CD14-positive monocyte (primary cell): ENCODE data around the gene CLDN8. TPM values are rescaled to one million over a fixed set of nuclear protein-coding genes. Genes with fewer than 3 reads are reported as not detected.

Source experiments
- DNase-seq, 3 donors: peaks; one replicate each; pipeline ENCODE4 v3.0.0-alpha.2; 2011 to 2022
- H2AFZ ChIP-seq: 2 replicates; pipeline ENCODE4 v1.6.0; 2012; ENCODE audit warnings: mild to moderate bottlenecking, low read depth, low read length, inconsistent platforms; ENCODE audit not compliant: insufficient read depth, poor library complexity, severe bottlenecking
- H3K27ac ChIP-seq, 2 donors: 1 replicate in 1 of 2; 2 replicates in 1 of 2; pipeline ENCODE4 v1.5.1; 2012 to 2013; ENCODE audit warnings: low read length in 2 of 2, control low read depth in 1 of 2, inconsistent platforms in 1 of 2, low read depth in 1 of 2, mild to moderate bottlenecking in 1 of 2
- H3K27me3 ChIP-seq, 2 donors: one replicate each; pipeline versions ENCODE4 v1.6.0 to v1.6.1; 2011 to 2013; ENCODE audit warnings: low read length in 2 of 2; ENCODE audit not compliant: control insufficient read depth in 2 of 2, insufficient read depth in 2 of 2
- H3K36me3 ChIP-seq, 2 donors: replicated peaks in 1 of 2; 1 replicate in 1 of 2; 2 replicates in 1 of 2; pipeline versions ENCODE4 v1.5.1 to v1.6.1; 2012 to 2013; ENCODE audit warnings: low read length in 2 of 2, control low read depth in 1 of 2, inconsistent platforms in 1 of 2, mild to moderate bottlenecking in 1 of 2; ENCODE audit not compliant: insufficient read depth in 2 of 2, control insufficient read depth in 1 of 2
- H3K4me1 ChIP-seq, 2 donors: 1 replicate in 1 of 2; 2 replicates in 1 of 2; pipeline versions ENCODE4 v1.5.1 to v1.6.1; 2012 to 2013; ENCODE audit warnings: low read length in 2 of 2, control low read depth in 1 of 2, inconsistent platforms in 1 of 2, mild to moderate bottlenecking in 1 of 2, moderate library complexity in 1 of 2; ENCODE audit not compliant: insufficient read depth in 2 of 2, control insufficient read depth in 1 of 2
- H3K4me2 ChIP-seq: replicated peaks from 2 replicates; pipeline ENCODE3; 2012; ENCODE audit warnings: low read length, moderate library complexity, mild to moderate bottlenecking; ENCODE audit not compliant: poor library complexity, severe bottlenecking; ENCODE audit errors: extremely low read depth
- H3K4me3 ChIP-seq, 3 experiments: fragments of 200-600 bp in 1 of 3; sonication (generic) in 1 of 3; replicated peaks in 1 of 3; 1 replicate in 2 of 3; 2 replicates in 1 of 3; pipeline ENCODE4 v1.5.1; 2011 to 2013; ENCODE audit warnings: low read length in 3 of 3, mild to moderate bottlenecking in 3 of 3, control low read depth in 2 of 3, low read depth in 2 of 3, inconsistent platforms in 1 of 3, moderate library complexity in 1 of 3
- H3K79me2 ChIP-seq: 2 replicates; pipeline ENCODE4 v1.6.0; 2012; ENCODE audit warnings: mild to moderate bottlenecking, control low read depth, inconsistent platforms, low read length, moderate library complexity; ENCODE audit not compliant: insufficient read depth
- H3K9ac ChIP-seq: 2 replicates; pipeline ENCODE4 v1.6.0; 2017; ENCODE audit warnings: low read length, mild to moderate bottlenecking; ENCODE audit not compliant: insufficient read depth, poor library complexity, severe bottlenecking
- H3K9me3 ChIP-seq, 2 donors: replicated peaks in 1 of 2; 1 replicate in 1 of 2; 2 replicates in 1 of 2; pipeline versions ENCODE4 v1.5.1 to v1.6.1; 2012 to 2013; ENCODE audit warnings: low read length in 2 of 2, control low read depth in 1 of 2; ENCODE audit not compliant: control insufficient read depth in 1 of 2, insufficient read depth in 1 of 2
- H4K20me1 ChIP-seq: 2 replicates; pipeline ENCODE4 v1.6.0; 2012; ENCODE audit warnings: mild to moderate bottlenecking, low read length, control low read depth, moderate library complexity; ENCODE audit not compliant: insufficient read depth
- H3K27ac Mint-ChIP-seq, 7 donors: one replicate each; pipeline ENCODE4 v1.8.0; 2020; ENCODE audit warnings: mild to moderate bottlenecking in 7 of 7, mixed read lengths in 7 of 7, moderate library complexity in 6 of 7, inconsistent platforms in 2 of 7
- H3K27me3 Mint-ChIP-seq, 3 donors: one replicate each; pipeline ENCODE4 v1.8.0; 2021 to 2022; ENCODE audit warnings: low read depth in 3 of 3, mild to moderate bottlenecking in 3 of 3, mixed read lengths in 3 of 3, moderate library complexity in 3 of 3, inconsistent platforms in 1 of 3
- H3K36me3 Mint-ChIP-seq, 2 donors: one replicate each; pipeline ENCODE4 v1.8.0; 2020; ENCODE audit warnings: mixed read lengths in 2 of 2, inconsistent platforms in 1 of 2, mild to moderate bottlenecking in 1 of 2
- H3K4me1 Mint-ChIP-seq: one replicate; pipeline ENCODE4 v1.8.0; 2020; ENCODE audit warnings: mild to moderate bottlenecking, mixed read lengths
- H3K4me3 Mint-ChIP-seq, 2 donors: one replicate each; pipeline ENCODE4 v1.8.0; 2020; ENCODE audit warnings: mild to moderate bottlenecking in 2 of 2, mixed read lengths in 2 of 2, moderate library complexity in 1 of 2
- H3K9me3 Mint-ChIP-seq, 7 donors: one replicate each; pipeline ENCODE4 v1.8.0; 2020 to 2022; ENCODE audit warnings: mixed read lengths in 7 of 7, mild to moderate bottlenecking in 6 of 7, moderate library complexity in 6 of 7, inconsistent platforms in 2 of 7
- WGBS: methylation state at CpG from one replicate; pipeline ENCODE4 v1.1.5; 2013; ENCODE audit warnings: missing lambda C conversion rate; ENCODE audit not compliant: insufficient coverage; 5-methylcytosine and 5-hydroxymethylcytosine counted together
- intact Hi-C, 2 donors: fragments of 100-400 bp; cut with micrococcal nuclease; formaldehyde crosslinking; loops; one replicate each; pipeline versions ENCODE4 v1.15.0 to v1.15.1; 2023
- polyA plus RNA-seq, 3 donors: library from polyadenylated mRNA; depleted of rRNA in 1 of 3; unstranded in 2 of 3; stranded (reverse) in 1 of 3; fragments of 300-500 nt in 2 of 3; fragments of >200 nt in 1 of 3; fragmentation: Illumina TruSeq in 2 of 3; gene quantifications; 1 replicate in 2 of 3; 2 replicates in 1 of 3; pipeline ENCODE4 v1.2.3, GENCODE V29; 2012 to 2021
- TF ChIP-seq, protein P1 (sequence below): fragments of 200-600 bp; IDR thresholded peaks from one replicate; pipeline ENCODE4 v1.8.0; 2022; ENCODE audit warnings: antibody characterized with exemption, mild to moderate bottlenecking

Gene CLDN8
- polyA plus RNA-seq, 3 donors = not detected

DNA sequence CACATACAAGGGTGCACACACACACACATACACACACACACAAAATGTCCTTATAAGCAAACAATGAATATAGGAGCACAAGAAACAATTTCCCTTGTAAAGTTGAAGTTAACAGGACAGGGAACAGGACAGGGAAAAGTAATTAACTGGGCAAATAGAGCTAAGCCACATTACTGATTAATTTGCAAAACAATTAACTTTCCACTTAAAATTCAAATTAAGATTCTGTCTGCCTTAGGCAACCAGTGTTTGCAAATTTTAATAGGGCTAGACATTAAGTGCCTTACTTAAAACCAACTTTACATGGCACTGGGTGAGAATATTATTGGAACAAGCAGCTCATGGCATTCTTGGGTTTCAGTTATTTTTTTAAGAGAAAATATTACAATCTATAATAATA is 6.8 kb upstream of the CLDN8 start:
- Histone ChIP-seq H4K20me1 (no peaks in the 10 kb centered on the region), H3K9ac (no peak overlapping the region), H2AFZ (no peak overlapping the region), H3K4me1 (no peaks in the 10 kb centered on the region), H3K4me3 (no peak overlapping the region), H3K79me2 (no peaks in the 10 kb centered on the region), H3K9me3 (no peaks in the 10 kb centered on the region), H3K36me3 (no peaks in the 10 kb centered on the region), H3K27me3 (no peaks in the 10 kb centered on the region), H3K4me2 (no peak overlapping the region), H3K27ac (no peak overlapping the region)
- Mint-ChIP-seq H3K9me3 (peaks cover 0 to 6% (median 2%) of the 10 kb centered on the region in 7 donors), H3K4me1 (no peaks in the 10 kb centered on the region), H3K27me3 (no peaks in the 10 kb centered on the region), H3K4me3 (no peak overlapping the region), H3K36me3 (no peaks in the 10 kb centered on the region), H3K27ac (no peak overlapping the region)
- intact Hi-C loops = no loop called here
- no peak for DNase-seq
- TF ChIP-seq, protein P1, sequence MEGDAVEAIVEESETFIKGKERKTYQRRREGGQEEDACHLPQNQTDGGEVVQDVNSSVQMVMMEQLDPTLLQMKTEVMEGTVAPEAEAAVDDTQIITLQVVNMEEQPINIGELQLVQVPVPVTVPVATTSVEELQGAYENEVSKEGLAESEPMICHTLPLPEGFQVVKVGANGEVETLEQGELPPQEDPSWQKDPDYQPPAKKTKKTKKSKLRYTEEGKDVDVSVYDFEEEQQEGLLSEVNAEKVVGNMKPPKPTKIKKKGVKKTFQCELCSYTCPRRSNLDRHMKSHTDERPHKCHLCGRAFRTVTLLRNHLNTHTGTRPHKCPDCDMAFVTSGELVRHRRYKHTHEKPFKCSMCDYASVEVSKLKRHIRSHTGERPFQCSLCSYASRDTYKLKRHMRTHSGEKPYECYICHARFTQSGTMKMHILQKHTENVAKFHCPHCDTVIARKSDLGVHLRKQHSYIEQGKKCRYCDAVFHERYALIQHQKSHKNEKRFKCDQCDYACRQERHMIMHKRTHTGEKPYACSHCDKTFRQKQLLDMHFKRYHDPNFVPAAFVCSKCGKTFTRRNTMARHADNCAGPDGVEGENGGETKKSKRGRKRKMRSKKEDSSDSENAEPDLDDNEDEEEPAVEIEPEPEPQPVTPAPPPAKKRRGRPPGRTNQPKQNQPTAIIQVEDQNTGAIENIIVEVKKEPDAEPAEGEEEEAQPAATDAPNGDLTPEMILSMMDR = no peak

- no peaks in the 10 kb centered on the region for H3K36me3 ChIP-seq
- intact Hi-C loops = no loop called here
- H3K4me3 Mint-ChIP-seq = no peak overlapping the region
- no peaks in the 10 kb centered on the region for H3K36me3 Mint-ChIP-seq
- H3K27ac Mint-ChIP-seq = no peak overlapping the region
- no peak overlapping the region for H3K4me3 ChIP-seq
- no peaks in the 10 kb centered on the region for H4K20me1 ChIP-seq
- H3K4me1 ChIP-seq = no peaks in the 10 kb centered on the region
- H3K27me3 Mint-ChIP-seq = no peaks in the 10 kb centered on the region
- H3K27me3 ChIP-seq = no peaks in the 10 kb centered on the region
- no peak overlapping the region for H3K9ac ChIP-seq
- no peak overlapping the region for H3K4me2 ChIP-seq
- WGBS = 60% methylated on average over 1 of the region's 1 CpG
- peaks cover 0 to 8% (median 4%) of the 10 kb centered on the region in 7 donors for H3K9me3 Mint-ChIP-seq
- no peaks in the 10 kb centered on the region for H3K4me1 Mint-ChIP-seq
- H3K27ac ChIP-seq = no peak overlapping the region
- H3K79me2 ChIP-seq = no peaks in the 10 kb centered on the region
- H2AFZ ChIP-seq = no peak overlapping the region
- no peaks in the 10 kb centered on the region for H3K9me3 ChIP-seq
- TF ChIP-seq, protein P1 = no peak
- no peak for DNase-seq
Observed at GRCh38 chr21:30211071-30211470, 4.8 kb downstream of the CLDN8 start.
